LNCaP clone FGC (cell line): ENCODE measurements around the gene FN1.

ENCODE experiments used
- DNase-seq: peaks from one replicate; pipeline ENCODE4 v3.0.0-alpha.2; 2011; ENCODE audit warnings: low read depth
- H3K4me3 ChIP-seq: 2 replicates; pipeline ENCODE4 v1.5.1; 2011; ENCODE audit warnings: mild to moderate bottlenecking, low read depth, low read length, control low read depth
- TF ChIP-seq, protein P1 (sequence below): IDR thresholded peaks from 2 replicates; pipeline ENCODE4 v1.5.1; 2012; ENCODE audit warnings: mild to moderate bottlenecking; ENCODE audit not compliant: control insufficient read depth, insufficient read depth; ENCODE audit errors: extremely low read depth

The FN1 gene

DNA sequence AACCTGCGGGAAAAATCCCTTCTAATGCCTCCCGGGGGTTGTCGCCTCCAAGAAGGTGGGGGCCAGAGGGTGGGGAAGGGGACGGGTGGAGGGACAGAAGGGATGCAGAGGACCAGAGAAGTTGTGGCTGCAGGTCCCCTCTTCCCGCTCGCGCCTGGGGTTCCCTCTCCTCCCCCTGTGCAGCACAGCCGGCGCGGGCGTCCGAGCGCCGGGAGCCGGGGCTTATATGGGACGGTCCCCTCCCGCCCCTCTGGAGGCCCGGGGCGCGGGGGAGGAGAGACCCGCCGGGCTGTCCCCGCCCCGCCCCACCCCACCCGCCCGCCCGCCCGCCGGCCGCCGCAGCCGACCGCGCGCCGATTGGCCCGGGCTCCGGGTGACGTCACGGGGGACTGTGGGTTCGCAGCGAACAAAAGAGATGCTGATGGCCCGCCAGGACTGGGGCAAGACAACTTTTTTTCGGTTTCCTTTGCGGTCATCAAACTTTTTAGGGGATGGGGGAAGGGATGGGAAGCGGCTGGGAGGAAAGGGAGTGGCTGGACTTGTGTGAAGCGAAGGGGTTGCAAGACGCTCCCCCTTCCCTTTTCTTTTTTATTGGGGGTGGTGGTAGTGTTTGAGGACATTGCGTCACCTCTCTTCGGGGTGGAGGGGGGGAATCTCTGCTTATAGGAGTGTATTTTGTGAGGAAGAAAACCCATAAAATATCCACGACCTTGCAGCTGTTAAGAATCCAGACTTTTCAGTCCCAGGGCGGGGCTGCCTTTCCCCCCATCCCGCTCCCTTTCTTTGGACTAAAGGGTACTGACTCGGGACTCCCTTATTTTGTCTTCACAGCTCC lies at the start of gene FN1:
Gene FN1, minus strand, starts transcription at position 199 of the 835 bp plus-strand sequence. CDS start 266 bp downstream, outside the sequence.
- TF ChIP-seq, protein P1, sequence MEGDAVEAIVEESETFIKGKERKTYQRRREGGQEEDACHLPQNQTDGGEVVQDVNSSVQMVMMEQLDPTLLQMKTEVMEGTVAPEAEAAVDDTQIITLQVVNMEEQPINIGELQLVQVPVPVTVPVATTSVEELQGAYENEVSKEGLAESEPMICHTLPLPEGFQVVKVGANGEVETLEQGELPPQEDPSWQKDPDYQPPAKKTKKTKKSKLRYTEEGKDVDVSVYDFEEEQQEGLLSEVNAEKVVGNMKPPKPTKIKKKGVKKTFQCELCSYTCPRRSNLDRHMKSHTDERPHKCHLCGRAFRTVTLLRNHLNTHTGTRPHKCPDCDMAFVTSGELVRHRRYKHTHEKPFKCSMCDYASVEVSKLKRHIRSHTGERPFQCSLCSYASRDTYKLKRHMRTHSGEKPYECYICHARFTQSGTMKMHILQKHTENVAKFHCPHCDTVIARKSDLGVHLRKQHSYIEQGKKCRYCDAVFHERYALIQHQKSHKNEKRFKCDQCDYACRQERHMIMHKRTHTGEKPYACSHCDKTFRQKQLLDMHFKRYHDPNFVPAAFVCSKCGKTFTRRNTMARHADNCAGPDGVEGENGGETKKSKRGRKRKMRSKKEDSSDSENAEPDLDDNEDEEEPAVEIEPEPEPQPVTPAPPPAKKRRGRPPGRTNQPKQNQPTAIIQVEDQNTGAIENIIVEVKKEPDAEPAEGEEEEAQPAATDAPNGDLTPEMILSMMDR, result no peak
- no peak for DNase-seq
- peak within 1 kb of the TSS; percentile 71 for H3K4me3 ChIP-seq

DNA sequence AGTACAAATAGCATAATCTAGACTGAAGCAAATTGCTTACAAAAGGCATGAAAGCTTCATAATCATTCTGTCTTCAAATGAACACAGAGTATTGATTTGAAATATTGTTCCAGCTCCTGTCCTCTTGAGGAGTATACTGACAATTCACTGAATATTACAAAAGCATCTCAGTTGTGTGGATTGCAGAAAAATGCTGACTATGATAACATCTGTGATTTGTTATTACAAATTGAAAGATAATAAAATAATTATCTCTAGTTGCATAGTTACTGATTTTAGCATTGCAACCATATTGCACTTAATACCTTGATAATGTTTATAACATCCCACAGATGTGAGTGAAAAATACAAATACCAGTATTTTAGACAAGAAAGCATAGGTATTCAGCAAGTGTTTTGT lies 49.2 kb upstream of the FN1 start:
- DNase-seq, result no peak
- TF ChIP-seq, protein P1, result no peak
- no peak overlapping the region for H3K4me3 ChIP-seq

DNA sequence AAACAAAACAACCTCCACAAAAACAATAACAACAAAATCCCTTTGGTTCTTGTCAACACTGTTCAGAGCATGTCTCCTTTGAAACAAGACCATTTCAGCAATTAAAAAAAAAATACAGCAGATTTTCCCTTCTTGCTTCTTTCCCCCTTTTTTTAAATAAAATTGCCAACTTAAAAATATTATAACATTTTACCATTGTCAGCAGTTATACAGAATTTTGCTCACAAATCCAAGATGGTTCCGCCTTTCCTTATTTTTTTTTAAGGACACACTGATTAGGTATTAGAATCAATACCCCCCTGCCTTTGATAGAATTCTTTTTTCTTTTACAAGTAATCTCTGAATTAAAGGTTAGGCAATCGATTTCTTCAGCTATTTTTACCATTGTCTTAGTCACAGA lies 48.7 kb upstream of the FN1 start:
- no peak overlapping the region for H3K4me3 ChIP-seq
- no peak for DNase-seq
- TF ChIP-seq, protein P1, result no peak

DNA sequence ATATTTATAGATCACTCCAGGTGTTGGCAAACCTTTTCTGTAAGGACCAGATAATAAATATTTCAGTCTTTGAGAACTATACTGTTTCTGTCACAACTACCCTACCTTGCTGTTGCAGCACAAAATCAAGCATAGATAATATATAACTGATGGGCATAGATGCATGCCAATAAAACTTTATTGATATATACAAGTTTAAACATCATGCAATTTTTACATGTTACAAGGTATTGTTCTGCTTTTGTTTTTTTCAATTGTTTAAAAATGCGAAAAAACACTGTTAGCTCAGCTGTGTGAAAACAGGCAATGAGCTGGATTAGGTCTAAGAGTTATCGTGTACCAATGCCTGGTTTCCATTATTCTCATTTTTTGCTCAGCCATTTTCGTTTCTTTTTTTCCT lies 47.6 kb upstream of the FN1 start:
- no peak overlapping the region for H3K4me3 ChIP-seq
- TF ChIP-seq, protein P1, result no peak
- DNase-seq, result no peak

DNA sequence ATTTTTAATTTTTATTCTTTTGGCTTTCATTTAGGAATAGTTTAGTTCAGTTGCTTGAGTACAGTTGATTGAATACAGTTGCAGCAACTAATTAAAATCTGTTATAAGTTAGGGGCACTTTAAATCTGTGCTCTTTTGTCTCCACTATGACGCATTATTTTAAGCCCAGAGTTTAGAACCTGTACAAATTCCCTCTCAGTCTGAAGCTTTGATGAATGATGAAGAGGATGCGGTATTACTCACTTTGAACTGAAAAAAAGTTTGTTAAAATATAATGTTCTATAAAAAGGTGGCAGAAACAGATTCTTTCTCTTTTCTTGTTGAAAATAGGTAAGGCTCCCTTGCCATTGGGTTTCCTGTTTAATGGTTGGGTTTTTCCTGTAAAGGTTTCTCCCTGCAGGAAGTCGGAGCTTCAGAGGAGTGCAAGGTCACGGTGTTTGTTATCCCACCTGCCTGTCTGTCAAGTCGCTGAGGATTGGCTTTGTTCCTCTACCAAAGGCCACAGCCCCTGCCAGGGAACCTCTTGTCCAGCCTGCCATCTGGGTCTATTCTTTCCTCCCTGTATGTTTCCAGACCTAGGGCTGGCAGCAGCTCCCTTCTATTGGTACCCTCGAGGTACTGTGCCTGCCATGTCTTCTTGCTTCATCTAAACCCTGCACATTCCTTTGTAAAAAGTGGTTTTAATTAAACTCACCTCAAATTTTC lies 43.8 kb upstream of the FN1 start:
- TF ChIP-seq, protein P1, result no peak
- no peak overlapping the region for H3K4me3 ChIP-seq
- no peak for DNase-seq

DNA sequence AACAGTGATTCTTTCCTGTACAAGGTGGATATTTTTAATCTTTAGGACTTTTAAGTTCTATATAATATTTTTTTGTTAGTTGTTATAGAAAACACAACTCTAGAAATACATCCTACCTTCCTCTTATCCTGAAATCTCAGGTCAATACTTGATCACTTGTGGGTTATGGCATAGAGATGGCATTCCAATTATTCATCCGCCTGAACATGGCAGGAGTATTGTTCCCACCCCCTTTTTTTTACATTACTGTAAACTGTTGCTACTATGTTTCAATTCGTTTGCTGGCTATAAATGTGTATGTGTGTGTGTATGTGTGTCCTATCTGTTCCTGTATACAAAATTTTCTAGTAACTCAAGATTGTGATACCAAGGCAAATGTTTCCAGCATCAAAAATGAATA lies 43.3 kb upstream of the FN1 start:
- TF ChIP-seq, protein P1, result no peak
- H3K4me3 ChIP-seq, result no peak overlapping the region
- no peak for DNase-seq
